ENCODE data around the gene TAS1R3.

- no peak for TF ChIP-seq CTCF (IDR thresholded peaks at IDR 0.05)
- no peak for TF ChIP-seq EZH2 (IDR thresholded peaks at IDR 0.05; ENCODE audit: borderline replicate concordance, insufficient read depth, low read depth, low read length, poor library complexity, severe bottlenecking)
These were observed 10.2 kb upstream of the TAS1R3 start for GRCh38 chr1:1320666-1321448.
